K562 (cell line): ENCODE results near the gene COQ5. TPM values are rescaled to one million over a fixed set of nuclear protein-coding genes. Genes with fewer than 3 reads are reported as not detected.

Experiments
- ARNT ChIP-seq, 2 experiments: fragments of 450-650 bp; IDR thresholded peaks; 2 replicates each; pipeline ENCODE4 v1.6.1; 2016; ENCODE audit warnings: mild to moderate bottlenecking in 1 of 2
- ASH1L ChIP-seq: fragments of 450-650 bp; IDR thresholded peaks from 2 replicates; pipeline ENCODE4 v1.6.1; 2018; ENCODE audit warnings: borderline replicate concordance, mild to moderate bottlenecking, low read depth; ENCODE audit not compliant: partially characterized antibody
- FOS ChIP-seq: IDR thresholded peaks from 3 replicates; pipeline ENCODE4 v1.6.1; 2011; ENCODE audit not compliant: insufficient read length; ENCODE audit errors: extremely low read depth
- HDAC1 ChIP-seq, 2 experiments: fragments of 450-650 bp; IDR thresholded peaks; 2 replicates each; pipeline ENCODE4 v1.6.1; 2016 to 2017; ENCODE audit warnings: inconsistent platforms in 1 of 2, mild to moderate bottlenecking in 1 of 2, moderate library complexity in 1 of 2
- HNRNPLL ChIP-seq: fragments of 200-400 bp; formaldehyde crosslinking; IDR thresholded peaks from 2 replicates; pipeline ENCODE4 v1.6.1; 2017; ENCODE audit warnings: low read length, low read depth, mild to moderate bottlenecking; ENCODE audit not compliant: poor library complexity, severe bottlenecking
- MCM5 ChIP-seq: fragments of 450-650 bp; IDR thresholded peaks from 2 replicates; pipeline ENCODE4 v1.6.1; 2016; ENCODE audit warnings: low read depth
- NR4A1 ChIP-seq, 2 experiments: fragments of 250-450 bp in 1 of 2; fragments of 450-650 bp in 1 of 2; sonication (Bioruptor Pico) in 1 of 2; IDR thresholded peaks; 2 replicates each; pipeline versions ENCODE4 v1.4.0 to v1.6.1; 2016 to 2020; ENCODE audit warnings: mild to moderate bottlenecking in 2 of 2, missing compliant biosample characterization in 1 of 2, missing genetic modification characterization in 1 of 2, moderate library complexity in 1 of 2
- POLR3A ChIP-seq: IDR thresholded peaks from 2 replicates; pipeline ENCODE4 v1.6.1; 2011; ENCODE audit warnings: borderline replicate concordance, mild to moderate bottlenecking, moderate library complexity; ENCODE audit not compliant: insufficient read length, insufficient read depth; ENCODE audit errors: extremely low read depth
- PTRF ChIP-seq: fragments of 450-650 bp; IDR thresholded peaks from 2 replicates; pipeline ENCODE4 v1.6.1; 2016; ENCODE audit warnings: mild to moderate bottlenecking, missing genetic modification characterization, missing compliant biosample characterization
- THRA ChIP-seq: fragments of 450-650 bp; IDR thresholded peaks from 2 replicates; pipeline ENCODE4 v1.6.1; 2017; ENCODE audit warnings: mild to moderate bottlenecking, moderate library complexity
- ZFP1 ChIP-seq: fragments of 450-650 bp; formaldehyde crosslinking; IDR thresholded peaks from 2 replicates; pipeline ENCODE4 v1.4.0; 2020; ENCODE audit warnings: mild to moderate bottlenecking, mixed read lengths
- ZNF134 ChIP-seq: fragments of 250-450 bp; sonication (Bioruptor Pico); conservative IDR thresholded peaks from 2 replicates; pipeline ENCODE4 v1.4.0; 2020
- ZNF140 ChIP-seq: fragments of 250-450 bp; sonication (Bioruptor Pico); IDR thresholded peaks from 2 replicates; pipeline ENCODE4 v1.8.0; 2021; ENCODE audit warnings: moderate library complexity, mild to moderate bottlenecking, inconsistent platforms
- ZNF561 ChIP-seq: fragments of 450-650 bp; formaldehyde crosslinking; conservative IDR thresholded peaks from 2 replicates; pipeline ENCODE4 v1.4.0; 2020; ENCODE audit warnings: mild to moderate bottlenecking, moderate library complexity
- ZNF583 ChIP-seq: fragments of 250-450 bp; sonication (Bioruptor Pico); IDR thresholded peaks from 2 replicates; pipeline ENCODE4 v1.4.0; 2020
- polyA plus RNA-seq, 8 experiments: library from polyadenylated mRNA; depleted of rRNA in 4 of 8; stranded (reverse) in 5 of 8; unstranded in 3 of 8; fragments of >200 nt; fragmentation: Nextera tagmentation in 2 of 8; fragmentation: Illumina TruSeq in 1 of 8; extraction: Ambion mirVana in 2 of 8; extraction: Trizol in 1 of 8; gene quantifications; 2 replicates each; pipeline versions ENCODE4 v1.2.1 to v1.2.3, GENCODE V29; 2011 to 2014; ENCODE audit warnings: inconsistent platforms in 1 of 8, missing spikeins in 1 of 8
- total RNA-seq, 7 experiments: library from RNA; depleted of rRNA in 6 of 7; stranded (reverse); fragments of >200 nt in 6 of 7; fragmentation: Illumina TruSeq in 2 of 7; extraction: Trizol in 2 of 7; gene quantifications; 2 replicates each; pipeline versions ENCODE4 v1.2.1 to v1.2.3, GENCODE V29; 2011 to 2021; ENCODE audit warnings: low replicate concordance in 1 of 7
- TF ChIP-seq, protein P1 (sequence below): fragments of 450-650 bp; IDR thresholded peaks from 2 replicates; pipeline ENCODE4 v1.6.1; 2016; ENCODE audit warnings: antibody characterized with exemption
- TF ChIP-seq, protein P2 (sequence below), 2 experiments: fragments of 450-650 bp in 1 of 2; sonication (generic) in 1 of 2; formaldehyde crosslinking in 1 of 2; IDR thresholded peaks in 1 of 2; conservative IDR thresholded peaks in 1 of 2; 2 replicates each; pipeline versions ENCODE4 v1.6.1 to v1.8.1; 2016 to 2023; ENCODE audit warnings: mild to moderate bottlenecking in 2 of 2, moderate library complexity in 2 of 2, inconsistent platforms in 1 of 2, missing genetic modification reagents in 1 of 2
- TF ChIP-seq, protein P3 (sequence below): fragments of 450-650 bp; IDR thresholded peaks from 2 replicates; pipeline ENCODE4 v1.7.0; 2016; ENCODE audit warnings: borderline replicate concordance
- TF ChIP-seq, protein P4 (sequence below): fragments of 450-650 bp; formaldehyde crosslinking; IDR thresholded peaks from 2 replicates; pipeline ENCODE4 v1.4.0; 2022; ENCODE audit warnings: missing genetic modification characterization

COQ5 gene
- total and polyA plus RNA-seq, 9 of the 15 experiments (the other 6 are each of a cell fraction or from before 2014, with no cell fraction given): 19.2 to 59.7 (median 30.4) TPM

DNA sequence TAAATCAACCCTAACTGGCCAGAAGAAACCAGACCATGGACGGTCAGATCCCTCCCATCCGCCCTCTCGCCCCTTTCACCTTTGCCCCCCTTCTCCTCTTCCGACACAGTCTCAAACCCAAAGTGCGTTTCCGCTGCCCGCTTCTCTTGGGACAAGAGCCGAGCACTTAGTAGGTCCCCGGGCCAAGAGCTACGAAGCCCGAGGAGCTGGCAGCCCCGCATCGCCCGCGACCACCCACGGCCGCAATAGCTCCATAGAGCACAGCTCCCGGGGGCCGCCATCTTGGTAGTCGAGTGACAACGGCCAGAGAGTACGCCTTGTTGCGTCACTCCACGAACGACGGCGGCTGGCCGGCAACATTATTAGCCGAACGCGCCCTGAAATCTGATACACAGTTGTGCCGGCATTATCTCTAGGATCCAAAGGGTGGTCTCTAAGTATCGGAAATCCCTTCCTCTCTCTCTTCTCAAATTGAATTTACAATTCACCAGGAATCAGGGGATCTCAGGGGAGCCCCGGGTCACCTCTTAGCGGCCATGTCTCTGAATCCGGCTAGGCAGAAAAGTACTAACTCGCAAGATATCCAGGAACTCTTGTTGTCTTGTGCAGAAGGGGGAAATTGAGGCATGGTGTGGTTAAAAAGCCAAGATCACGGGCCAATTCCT lies at the start of gene COQ5 (continued):
- TF ChIP-seq ASH1L: no peak
- TF ChIP-seq FOS: no peak
- no peak for TF ChIP-seq THRA
- TF ChIP-seq ZFP1 (CRISPR knock-in tag): no peak
- peak in 1 of 2 experiments; percentile 86; a peak in 2 of 4 replicates for TF ChIP-seq HDAC1 (IDR thresholded peaks at IDR 0.05)
- TF ChIP-seq ZNF134 (CRISPR knock-in tag): no peak
- TF ChIP-seq, protein P1, sequence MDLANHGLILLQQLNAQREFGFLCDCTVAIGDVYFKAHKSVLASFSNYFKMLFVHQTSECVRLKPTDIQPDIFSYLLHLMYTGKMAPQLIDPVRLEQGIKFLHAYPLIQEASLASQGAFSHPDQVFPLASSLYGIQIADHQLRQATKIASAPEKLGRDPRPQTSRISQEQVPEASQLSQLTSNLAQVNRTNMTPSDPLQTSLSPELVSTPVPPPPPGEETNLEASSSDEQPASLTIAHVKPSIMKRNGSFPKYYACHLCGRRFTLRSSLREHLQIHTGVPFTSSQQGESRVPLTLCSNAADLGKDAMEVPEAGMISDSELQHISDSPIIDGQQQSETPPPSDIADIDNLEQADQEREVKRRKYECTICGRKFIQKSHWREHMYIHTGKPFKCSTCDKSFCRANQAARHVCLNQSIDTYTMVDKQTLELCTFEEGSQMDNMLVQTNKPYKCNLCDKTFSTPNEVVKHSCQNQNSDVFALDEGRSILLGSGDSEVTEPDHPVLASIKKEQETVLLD: peak; percentile 57; the same call in 1 of the 2 replicates
- TF ChIP-seq ARNT (IDR thresholded peaks at IDR 0.05): peak; percentile 38 to 59; a peak in 1 of 4 replicates
- TF ChIP-seq ZNF561 (CRISPR knock-in tag): no peak
- TF ChIP-seq ZNF583 (CRISPR knock-in tag): no peak
- no peak for TF ChIP-seq PTRF (tag)
- peak; percentile 71 for TF ChIP-seq HNRNPLL
- TF ChIP-seq ZNF140 (CRISPR knock-in tag): no peak
- TF ChIP-seq MCM5: no peak
- TF ChIP-seq, protein P2, sequence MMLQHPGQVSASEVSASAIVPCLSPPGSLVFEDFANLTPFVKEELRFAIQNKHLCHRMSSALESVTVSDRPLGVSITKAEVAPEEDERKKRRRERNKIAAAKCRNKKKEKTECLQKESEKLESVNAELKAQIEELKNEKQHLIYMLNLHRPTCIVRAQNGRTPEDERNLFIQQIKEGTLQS (IDR thresholded peaks at IDR 0.05): peak; percentile 98
- TF ChIP-seq, protein P2 (CRISPR knock-in tag; conservative IDR thresholded peaks at IDR 0.05): peak; percentile 97
- TF ChIP-seq, protein P3, sequence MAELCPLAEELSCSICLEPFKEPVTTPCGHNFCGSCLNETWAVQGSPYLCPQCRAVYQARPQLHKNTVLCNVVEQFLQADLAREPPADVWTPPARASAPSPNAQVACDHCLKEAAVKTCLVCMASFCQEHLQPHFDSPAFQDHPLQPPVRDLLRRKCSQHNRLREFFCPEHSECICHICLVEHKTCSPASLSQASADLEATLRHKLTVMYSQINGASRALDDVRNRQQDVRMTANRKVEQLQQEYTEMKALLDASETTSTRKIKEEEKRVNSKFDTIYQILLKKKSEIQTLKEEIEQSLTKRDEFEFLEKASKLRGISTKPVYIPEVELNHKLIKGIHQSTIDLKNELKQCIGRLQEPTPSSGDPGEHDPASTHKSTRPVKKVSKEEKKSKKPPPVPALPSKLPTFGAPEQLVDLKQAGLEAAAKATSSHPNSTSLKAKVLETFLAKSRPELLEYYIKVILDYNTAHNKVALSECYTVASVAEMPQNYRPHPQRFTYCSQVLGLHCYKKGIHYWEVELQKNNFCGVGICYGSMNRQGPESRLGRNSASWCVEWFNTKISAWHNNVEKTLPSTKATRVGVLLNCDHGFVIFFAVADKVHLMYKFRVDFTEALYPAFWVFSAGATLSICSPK: 0 out of 2 replicates have a peak, but pooled peaks have one; percentile 2
- TF ChIP-seq, protein P4, sequence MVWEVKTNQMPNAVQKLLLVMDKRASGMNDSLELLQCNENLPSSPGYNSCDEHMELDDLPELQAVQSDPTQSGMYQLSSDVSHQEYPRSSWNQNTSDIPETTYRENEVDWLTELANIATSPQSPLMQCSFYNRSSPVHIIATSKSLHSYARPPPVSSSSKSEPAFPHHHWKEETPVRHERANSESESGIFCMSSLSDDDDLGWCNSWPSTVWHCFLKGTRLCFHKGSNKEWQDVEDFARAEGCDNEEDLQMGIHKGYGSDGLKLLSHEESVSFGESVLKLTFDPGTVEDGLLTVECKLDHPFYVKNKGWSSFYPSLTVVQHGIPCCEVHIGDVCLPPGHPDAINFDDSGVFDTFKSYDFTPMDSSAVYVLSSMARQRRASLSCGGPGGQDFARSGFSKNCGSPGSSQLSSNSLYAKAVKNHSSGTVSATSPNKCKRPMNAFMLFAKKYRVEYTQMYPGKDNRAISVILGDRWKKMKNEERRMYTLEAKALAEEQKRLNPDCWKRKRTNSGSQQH (CRISPR knock-in tag): peak; percentile 69; the same call in 1 of the 2 replicates
- TF ChIP-seq POLR3A: no peak
- peak; percentile 10; the same call in 1 of the 2 replicates for TF ChIP-seq NR4A1 (CRISPR knock-in tag; IDR thresholded peaks at IDR 0.05)
- no peak; the same call in 1 of the 2 replicates for TF ChIP-seq NR4A1 (tag; IDR thresholded peaks at IDR 0.05)
